HUES48 (cell line): ENCODE measurements around the gene DNAJC19.

Experiments
- H3K27ac ChIP-seq: one replicate; pipeline ENCODE4 v1.7.0; 2013; ENCODE audit warnings: low read depth, low read length, inconsistent platforms
- H3K27me3 ChIP-seq: 2 replicates; pipeline ENCODE4 v1.6.1; 2013; ENCODE audit warnings: mild to moderate bottlenecking, low read length; ENCODE audit not compliant: control insufficient read depth, insufficient read depth
- H3K36me3 ChIP-seq: 2 replicates; pipeline ENCODE4 v1.6.1; 2013; ENCODE audit warnings: low read length; ENCODE audit not compliant: control insufficient read depth, insufficient read depth
- H3K4me1 ChIP-seq: 2 replicates; pipeline ENCODE4 v1.6.1; 2013; ENCODE audit warnings: mild to moderate bottlenecking, low read length; ENCODE audit not compliant: control insufficient read depth, insufficient read depth
- H3K4me3 ChIP-seq: 2 replicates; pipeline ENCODE4 v1.5.1; 2013; ENCODE audit warnings: mild to moderate bottlenecking, low read depth, low read length
- H3K9ac ChIP-seq: 2 replicates; pipeline ENCODE4 v1.6.1; 2013; ENCODE audit warnings: mild to moderate bottlenecking, low read depth, low read length, moderate library complexity
- H3K9me3 ChIP-seq: 2 replicates; pipeline ENCODE4 v1.6.1; 2013; ENCODE audit warnings: low read length; ENCODE audit not compliant: control insufficient read depth, insufficient read depth

Gene DNAJC19

GRCh38 chr3:180961552-180961951 lies 28.0 kb downstream of the DNAJC19 start:
- H3K9me3 ChIP-seq: no peaks in the 10 kb centered on the region
- H3K4me1 ChIP-seq: no peaks in the 10 kb centered on the region
- H3K27ac ChIP-seq: no peak overlapping the region
- no peak overlapping the region for H3K4me3 ChIP-seq
- H3K27me3 ChIP-seq: no peaks in the 10 kb centered on the region
- peaks cover 99% of the 10 kb centered on the region for H3K36me3 ChIP-seq
- H3K9ac ChIP-seq: no peak overlapping the region

DNA sequence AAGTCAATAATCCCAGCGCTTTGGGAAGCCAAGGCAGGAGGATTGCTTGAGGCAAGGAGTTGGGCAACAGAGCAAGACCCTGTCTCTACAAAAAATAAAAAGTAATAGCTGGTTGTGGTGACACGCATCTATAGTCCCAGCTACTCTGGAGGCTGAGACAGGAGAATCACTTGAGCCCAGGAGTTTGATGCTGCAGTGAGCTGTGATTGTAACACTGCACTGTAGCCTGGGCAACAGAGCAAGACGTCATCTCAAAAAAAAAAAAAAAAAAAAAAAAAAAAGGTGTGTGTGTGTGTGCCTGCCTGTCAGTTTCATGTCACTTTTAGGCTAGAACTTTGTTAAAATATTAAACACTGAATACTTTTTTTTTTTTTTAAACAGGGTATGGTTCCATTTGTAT lies 28.4 kb downstream of the DNAJC19 start:
- Histone ChIP-seq H3K9ac (no peak overlapping the region), H3K4me1 (no peaks in the 10 kb centered on the region), H3K27ac (no peak overlapping the region), H3K36me3 (peaks cover 99% of the 10 kb centered on the region), H3K9me3 (no peaks in the 10 kb centered on the region), H3K27me3 (no peaks in the 10 kb centered on the region), H3K4me3 (no peak overlapping the region)

DNA sequence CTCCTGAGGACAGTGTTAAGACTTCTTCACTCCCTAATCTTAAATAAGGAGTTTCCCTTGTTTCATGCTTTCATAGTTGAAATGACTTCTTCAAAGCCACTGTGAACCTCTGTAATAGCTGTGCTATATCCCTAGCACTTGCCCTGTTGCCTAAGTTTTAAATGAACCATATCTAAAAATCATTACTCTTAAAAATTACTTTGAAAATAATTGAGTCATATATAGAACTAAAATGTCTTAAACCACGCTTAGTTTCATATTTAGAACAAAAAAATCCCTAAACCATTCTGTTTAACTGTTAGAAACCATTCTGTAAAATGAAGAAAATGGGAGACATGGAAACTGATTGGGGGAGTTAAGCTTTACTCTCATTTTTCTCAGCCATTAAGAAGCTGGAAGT lies 29.8 kb downstream of the DNAJC19 start:
- Histone ChIP-seq H3K36me3 (peaks cover 100% of the 10 kb centered on the region), H3K4me3 (no peak overlapping the region), H3K4me1 (no peaks in the 10 kb centered on the region), H3K9ac (no peak overlapping the region), H3K27me3 (no peaks in the 10 kb centered on the region), H3K27ac (no peak overlapping the region), H3K9me3 (no peaks in the 10 kb centered on the region)

DNA sequence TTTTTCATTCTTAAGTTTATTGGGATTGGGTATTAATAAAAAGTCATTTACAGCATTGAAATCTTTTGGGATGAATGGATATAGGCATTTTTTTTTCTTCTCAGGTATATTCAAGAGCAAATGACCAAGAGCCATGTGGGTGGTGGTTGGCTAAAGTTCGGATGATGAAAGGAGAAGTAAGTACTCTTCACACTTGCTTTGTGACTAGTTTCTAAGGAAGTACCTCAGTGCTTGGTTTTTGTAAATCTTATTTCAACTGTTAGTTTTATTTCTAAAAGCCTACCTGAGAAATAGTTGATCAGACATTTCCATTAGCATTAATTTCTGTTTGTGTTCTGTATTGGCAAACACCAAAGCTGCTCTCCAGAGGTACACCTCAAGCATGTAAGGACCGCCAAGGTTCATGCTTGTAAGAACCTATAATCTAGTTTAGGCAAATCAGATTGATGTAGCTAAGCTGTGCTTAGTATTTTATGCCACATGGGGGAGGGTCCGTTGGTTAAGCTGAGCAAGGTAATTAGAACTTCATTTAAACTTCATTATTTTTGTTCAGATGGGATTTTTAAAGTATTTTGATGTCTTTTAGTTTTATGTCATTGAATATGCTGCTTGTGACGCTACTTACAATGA lies 41.7 kb downstream of the DNAJC19 start:
- Histone ChIP-seq H3K4me3 (no peak overlapping the region), H3K27me3 (no peaks in the 10 kb centered on the region), H3K27ac (no peak overlapping the region), H3K9ac (no peak overlapping the region), H3K4me1 (no peaks in the 10 kb centered on the region), H3K9me3 (no peaks in the 10 kb centered on the region), H3K36me3 (peaks cover 92% of the 10 kb centered on the region)

DNA sequence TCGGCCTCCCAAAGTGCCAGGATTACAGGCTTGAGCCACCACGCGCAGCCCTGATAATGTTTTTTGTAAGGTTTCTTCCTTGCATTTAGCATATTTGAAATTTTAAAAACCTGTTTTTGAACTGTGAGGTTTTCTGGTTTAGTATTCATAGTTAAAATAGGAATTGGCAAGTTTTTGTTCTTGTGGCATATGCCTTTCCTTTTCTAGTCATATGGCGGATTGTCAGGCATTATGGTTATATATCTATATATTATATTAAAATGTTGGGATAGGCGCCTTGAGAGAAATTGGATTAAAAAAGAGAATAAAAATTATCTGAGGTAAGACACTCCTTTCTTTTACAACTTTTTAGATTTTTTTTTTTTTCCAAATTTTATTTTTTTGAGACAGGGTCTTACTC lies 48.7 kb downstream of the DNAJC19 start:
- no peak overlapping the region for H3K4me3 ChIP-seq
- no peak overlapping the region for H3K27ac ChIP-seq
- no peaks in the 10 kb centered on the region for H3K9me3 ChIP-seq
- no peak overlapping the region for H3K9ac ChIP-seq
- H3K27me3 ChIP-seq: no peaks in the 10 kb centered on the region
- H3K36me3 ChIP-seq: peaks cover 81% of the 10 kb centered on the region
- no peaks in the 10 kb centered on the region for H3K4me1 ChIP-seq

DNA sequence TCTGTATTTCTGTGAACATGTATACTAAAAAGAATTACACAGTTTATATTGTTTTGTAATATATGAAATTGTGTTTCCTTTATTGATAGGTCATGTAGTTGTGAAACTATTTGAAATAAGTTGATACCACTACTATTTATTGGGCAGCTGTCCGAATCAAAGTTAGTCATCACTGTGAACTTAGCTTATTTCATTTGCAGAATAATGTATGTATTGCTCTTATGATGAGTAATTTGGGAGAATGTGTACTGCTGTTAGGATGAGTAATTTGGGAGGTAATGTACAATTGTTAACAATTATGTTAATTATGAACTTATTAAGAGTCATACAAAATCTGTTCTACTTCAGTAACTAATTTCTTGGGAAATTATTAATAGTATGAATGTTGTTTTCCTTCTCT lies 54.9 kb downstream of the DNAJC19 start:
- Histone ChIP-seq H3K27me3 (no peaks in the 10 kb centered on the region), H3K27ac (no peak overlapping the region), H3K4me3 (no peak overlapping the region), H3K36me3 (peaks cover 51% of the 10 kb centered on the region), H3K9me3 (no peaks in the 10 kb centered on the region), H3K9ac (no peak overlapping the region), H3K4me1 (no peaks in the 10 kb centered on the region)
